Stimulated activated CD8-positive, alpha-beta memory T cell treated with anti-CD3 and anti-CD28 coated beads, Interleukin-15, amount 100 ng/mL, for 1 hour (primary cell): ENCODE measurements around the gene CRPPA.
"Not testable (repeated sequence)": the region's sequence is repeated elsewhere in the genome, so short reads cannot be mapped to it uniquely, and the experiment has no call there.

Experiments
- DNase-seq: peaks from one replicate; pipeline ENCODE4 v3.0.0-alpha.2; 2020; ENCODE audit warnings: low read depth

Gene CRPPA

DNA sequence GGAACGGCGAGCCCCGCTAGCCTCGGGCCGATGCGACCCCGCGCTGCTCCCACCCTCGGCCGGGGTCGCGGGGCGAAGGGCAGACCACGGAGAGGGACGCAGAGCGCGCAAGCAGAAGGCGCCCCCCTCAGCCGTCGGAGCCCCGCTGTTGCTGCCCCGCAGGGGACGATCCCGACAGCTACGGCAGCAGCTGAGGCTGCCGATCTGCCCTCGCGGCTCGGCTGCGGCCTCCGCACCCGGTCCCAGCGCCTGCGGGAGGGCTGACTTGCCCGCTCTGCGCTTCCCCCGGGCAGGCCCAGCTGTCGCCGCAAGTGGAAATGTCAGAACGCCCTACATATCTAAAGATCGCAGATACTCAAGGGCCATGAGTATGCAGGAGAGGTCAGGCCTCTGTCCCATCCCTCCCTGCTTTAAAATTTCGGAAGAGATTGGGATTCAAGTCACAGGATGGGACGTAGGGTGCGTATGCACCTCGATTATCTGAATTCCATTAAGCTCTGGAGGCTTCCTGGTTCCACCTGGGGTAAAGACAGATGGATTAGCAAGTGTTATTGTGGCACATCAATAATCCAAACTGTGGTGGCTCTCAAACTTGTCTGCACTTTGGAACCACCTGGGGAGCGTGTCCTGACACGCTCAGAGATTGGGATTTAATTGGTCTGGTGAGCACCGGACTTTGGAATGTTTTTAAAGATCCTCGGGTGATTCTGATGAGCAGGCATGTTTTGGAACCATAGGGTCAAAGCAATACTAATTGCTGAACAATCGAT, at the start of gene CRPPA:
TSS of gene CRPPA (minus strand) at position 206 of the 770 bp plus-strand sequence. CDS start 216 bp downstream, outside the sequence.
- DNase-seq = no peak

DNA sequence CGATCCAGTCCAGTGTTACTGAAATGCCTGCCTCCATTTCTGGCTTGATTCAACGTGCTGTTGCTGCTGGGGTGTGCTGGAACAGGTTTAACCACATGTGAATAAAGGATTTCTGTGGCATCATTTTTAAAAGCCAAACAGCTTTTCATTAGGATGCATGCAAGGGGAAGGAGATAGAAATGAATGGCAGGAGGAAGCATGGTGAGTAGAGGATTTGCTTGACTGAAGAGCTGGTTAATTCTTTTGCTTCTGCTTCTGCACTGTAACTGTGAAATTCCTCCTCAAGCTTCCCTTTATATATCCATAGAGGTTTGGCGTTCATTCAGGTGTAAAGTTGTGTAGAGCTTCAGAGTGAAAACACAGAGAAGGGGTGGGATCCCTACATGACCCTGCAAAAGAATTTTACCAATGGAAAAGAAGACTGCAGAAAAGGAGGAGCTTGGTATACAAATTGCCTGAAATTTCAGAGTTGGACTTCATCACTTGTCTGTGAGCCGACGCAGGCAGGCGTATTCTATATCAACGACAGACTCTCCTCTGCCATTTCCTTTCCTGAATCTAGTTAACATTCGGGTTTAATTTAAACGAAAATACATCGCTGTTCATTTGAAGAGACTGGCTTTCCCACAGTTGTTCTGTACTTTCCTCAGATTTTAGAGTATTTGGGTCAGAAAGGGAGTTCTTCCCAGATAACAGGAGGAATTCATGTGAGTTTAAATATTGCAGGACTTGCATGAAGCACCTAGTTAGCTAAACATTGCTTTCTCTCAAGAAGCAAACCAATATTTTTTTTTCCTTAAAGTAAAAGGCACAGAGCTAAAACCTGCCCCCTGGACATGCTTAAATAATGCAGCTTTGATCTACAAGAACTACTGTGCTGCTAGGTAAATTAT, 44.4 kb upstream of the CRPPA start, which contains the start of gene SOSTDC1:
TSS of gene SOSTDC1 (minus strand) at position 270 of the 893 bp plus-strand sequence. CDS start at position 200, 70 bp downstream.
- no peak for DNase-seq

DNA sequence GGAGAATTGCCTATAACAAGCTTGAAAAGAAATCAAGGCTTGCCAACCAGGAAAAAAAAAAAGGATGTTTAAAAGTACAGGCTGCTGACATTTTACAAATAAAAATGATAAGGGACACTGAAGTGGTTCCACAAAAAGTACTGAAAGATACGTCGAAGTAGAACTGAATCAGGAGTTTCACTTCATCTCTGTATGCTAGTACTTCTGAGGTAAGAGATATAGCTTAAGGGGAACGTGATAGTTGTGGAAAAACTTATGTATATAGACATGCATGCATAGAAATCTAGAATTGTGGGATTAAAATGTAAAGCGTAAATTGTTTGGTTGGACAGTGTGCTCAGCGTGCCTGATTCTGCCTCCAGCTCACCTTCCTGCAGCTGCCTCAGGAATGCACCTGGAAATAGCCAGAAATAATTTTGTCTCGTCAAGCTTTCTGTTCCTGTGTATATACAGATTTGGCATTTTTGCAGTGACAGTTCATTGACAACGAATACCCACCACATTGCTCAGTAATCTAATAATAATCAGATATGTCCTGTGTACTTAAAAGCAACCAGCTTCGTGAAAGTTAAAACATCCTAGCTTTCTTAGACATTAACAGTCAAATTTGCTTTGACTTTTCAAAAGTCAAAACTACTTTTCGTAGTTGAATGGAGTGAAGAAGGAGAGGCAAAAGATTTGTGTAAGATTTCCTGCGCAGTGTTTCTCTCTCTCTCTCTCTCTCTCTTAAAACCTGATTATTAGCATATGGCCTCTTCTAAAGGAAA, 42.8 kb upstream of the CRPPA start:
- DNase-seq = no peak

- no peak for DNase-seq
Observed at GRCh38 chr7:16463520-16463919, 42.2 kb upstream of the CRPPA start.

GRCh38 chr7:16462431-16462889, 41.1 kb upstream of the CRPPA start:
- DNase-seq = no peak

GRCh38 chr7:16460789-16461493, 39.6 kb upstream of the CRPPA start:
- DNase-seq = no peak

DNA sequence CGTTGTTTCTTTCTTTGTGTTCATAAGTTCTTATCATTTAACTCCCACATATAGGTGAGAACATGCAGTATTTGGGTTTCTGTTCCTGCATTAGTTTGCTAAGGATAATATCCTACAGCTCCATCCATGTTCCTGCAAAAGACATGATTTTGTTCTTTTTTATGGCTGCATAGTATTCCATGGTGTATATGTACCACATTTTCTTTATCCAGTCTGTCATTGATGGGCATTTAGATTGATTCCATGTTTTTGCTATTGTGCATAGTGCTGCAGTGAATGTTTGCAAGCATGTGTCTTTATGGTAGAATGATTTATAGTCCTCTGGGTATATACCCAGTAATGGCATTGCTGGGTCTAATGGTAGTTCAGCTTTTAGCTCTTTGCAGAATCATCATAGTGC, 35.0 kb upstream of the CRPPA start:
- DNase-seq = not testable (repeated sequence)

DNA sequence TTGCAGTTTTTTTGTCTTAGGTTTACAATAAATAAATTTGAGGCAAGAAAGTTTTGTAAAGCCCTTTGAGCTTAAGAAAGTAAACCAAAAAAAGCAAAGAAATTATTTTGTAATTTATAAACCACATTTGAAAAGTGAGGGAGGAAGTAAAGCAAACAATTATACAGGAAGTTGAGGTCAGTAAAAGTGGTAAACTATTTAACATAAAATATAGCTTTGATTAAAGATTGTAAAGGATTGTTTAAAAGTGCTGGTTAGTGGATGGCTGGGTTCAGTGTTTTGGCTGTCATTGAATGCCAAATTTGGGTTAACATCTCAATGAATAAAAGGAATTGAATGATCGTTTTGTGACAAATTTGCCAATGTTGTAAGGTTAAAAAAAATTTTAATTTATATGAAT, 34.3 kb upstream of the CRPPA start:
- DNase-seq = no peak

- no peak for DNase-seq
Observed at GRCh38 chr7:16450366-16450765, 29.0 kb upstream of the CRPPA start.

DNA sequence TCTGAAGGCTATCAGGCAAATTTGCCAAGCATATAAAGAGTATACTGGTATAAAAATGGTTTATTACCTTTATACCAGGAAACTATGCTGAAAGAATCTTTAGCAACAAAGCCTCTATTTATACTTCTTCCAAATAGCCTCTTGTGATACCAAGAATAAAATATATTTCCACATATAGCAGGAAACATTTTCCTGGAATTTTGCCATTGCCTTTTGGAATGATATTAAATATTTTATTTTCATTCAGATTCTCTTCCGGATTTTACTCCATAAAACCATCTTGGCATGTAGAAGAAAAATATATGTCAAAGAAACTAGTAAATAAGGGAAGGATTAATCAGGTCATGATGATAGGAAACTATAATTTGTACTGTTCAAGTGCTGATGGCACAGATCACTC, 26.5 kb upstream of the CRPPA start:
- DNase-seq = no peak

DNA sequence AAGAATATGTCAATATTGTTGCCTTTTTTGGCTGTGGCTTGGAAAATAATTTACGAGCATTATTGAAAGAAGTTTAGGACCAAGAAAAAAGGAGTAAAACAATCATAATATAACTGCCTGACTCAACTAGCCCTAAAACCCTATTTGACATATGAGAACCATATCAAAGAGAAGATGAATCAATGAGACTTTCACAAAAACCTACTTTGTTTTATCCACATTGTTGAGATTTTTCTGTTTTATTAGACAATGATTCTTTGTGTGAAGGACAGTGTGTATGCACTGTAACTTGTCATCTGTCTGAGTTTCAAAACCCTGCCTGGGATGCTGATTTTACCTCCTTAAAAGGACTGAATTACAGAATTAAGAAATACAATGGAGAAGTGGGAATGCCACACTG, 25.2 kb upstream of the CRPPA start:
- DNase-seq = no peak

GRCh38 chr7:16443871-16444270, 22.5 kb upstream of the CRPPA start:
- DNase-seq = not testable (repeated sequence)

GRCh38 chr7:16438988-16439387, 17.6 kb upstream of the CRPPA start:
- no peak for DNase-seq

DNA sequence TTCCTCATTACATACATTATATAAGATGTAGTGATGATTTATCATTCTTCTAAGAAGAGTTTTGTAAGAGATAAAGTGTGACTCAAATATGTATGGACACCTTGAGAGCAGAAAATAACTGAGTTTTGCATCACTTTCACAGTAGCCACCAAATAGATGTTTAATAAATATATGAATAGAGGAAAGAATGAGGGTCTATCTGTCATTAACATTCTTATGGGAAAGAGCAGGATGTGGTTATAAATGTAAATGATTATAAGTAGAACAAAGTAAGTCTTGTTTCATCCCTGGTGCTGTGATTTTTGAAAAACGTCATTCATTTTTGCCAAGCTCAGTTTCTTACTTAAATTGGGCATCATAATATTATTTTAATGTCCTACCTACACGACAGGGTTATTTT, 15.0 kb upstream of the CRPPA start:
- DNase-seq = no peak

DNA sequence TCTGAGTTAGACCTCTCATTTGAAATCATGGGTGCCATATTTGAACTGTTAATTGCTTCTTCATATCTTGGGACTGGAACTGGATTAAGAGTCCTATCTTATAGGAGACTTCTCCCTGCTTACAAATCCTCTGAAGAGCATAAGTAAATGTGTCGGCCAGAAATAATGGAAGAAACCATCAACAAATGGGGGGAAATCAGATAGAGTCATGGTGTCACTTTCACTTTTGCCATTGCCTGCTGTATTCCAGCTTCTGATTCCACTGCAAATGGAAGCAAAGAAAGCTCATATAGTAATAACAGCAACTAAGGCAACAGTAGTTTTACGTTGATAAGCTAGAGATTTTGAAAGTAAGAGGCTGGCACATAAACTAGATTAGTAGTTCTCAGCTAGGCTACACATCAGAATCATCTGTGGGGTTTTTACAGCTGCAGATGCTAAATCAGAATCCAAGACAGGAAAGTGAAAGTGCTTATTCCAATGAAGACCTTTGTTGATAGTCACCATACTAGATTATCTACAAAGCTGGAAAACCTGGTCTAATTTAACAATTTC, 12.3 kb upstream of the CRPPA start:
- DNase-seq = no peak

DNA sequence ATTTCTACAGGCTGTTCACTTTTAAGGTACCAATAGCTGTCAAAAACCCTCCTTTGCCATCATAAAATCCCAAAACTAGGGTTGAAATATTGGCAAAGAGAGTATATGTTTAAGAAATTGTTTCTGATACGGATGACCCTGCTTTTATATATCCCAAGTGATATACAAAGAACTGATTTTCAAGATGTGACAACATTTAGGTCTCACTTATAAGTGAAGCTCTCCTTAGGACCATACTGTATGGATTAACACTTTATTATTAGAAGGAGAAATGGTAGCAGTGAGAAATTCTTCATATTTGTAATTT, 11.0 kb upstream of the CRPPA start:
- DNase-seq = no peak

- DNase-seq = no peak
Observed at GRCh38 chr7:16431646-16432424, 10.5 kb upstream of the CRPPA start.

GRCh38 chr7:16430133-16430532, 8.8 kb upstream of the CRPPA start:
- DNase-seq = no peak

GRCh38 chr7:16428672-16429071, 7.3 kb upstream of the CRPPA start:
- no peak for DNase-seq

DNA sequence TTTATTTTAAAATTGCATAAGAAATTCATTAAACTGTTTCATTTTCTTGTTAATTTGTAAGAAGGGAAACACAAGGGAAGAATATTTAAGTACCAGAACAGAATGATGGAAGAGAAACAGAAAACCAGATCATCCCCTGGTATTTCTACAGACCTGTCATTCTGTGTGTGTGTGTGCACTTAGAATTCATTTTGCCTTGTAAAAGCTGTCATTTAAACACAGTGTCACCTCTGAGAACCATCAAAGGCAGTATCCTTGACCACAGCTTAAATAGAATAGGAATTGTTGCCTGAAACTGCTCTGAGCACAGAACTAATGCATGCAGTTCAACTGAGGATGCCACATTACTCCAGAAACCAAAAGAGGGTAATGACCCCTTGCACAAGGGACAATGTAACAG, 6.8 kb upstream of the CRPPA start:
- DNase-seq = no peak

DNA sequence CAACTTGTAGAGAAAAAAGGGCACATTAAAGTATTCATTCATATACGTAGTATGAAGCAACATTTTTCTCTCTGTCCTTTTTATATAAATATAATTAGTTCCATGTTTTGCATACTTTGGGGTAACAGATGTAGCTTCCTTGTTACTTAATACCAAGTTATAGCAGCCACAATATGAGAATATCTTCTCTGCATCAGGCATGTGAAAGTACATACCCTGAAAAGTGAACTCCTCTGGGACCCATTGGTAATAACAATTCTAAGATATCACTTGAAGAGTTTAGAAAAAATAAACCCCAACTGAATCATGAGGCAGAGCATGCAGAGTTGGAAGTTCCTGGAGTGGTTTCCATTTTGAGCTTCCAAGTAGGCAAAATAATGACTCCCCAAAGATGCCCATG, 2.4 kb upstream of the CRPPA start:
- no peak for DNase-seq
